Stimulated activated CD8-positive, alpha-beta memory T cell treated with anti-CD3 and anti-CD28 coated beads, Interleukin-7, amount 100 ng/mL, for 48 hours (primary cell): ENCODE results near the gene FLVCR2.
"Not testable (repeated sequence)": the region's sequence is repeated elsewhere in the genome, so short reads cannot be mapped to it uniquely, and the experiment has no call there.

Experiments
- DNase-seq, 2 donors: peaks; one replicate each; pipeline ENCODE4 v3.0.0-alpha.2; 2020; ENCODE audit warnings: low read depth in 1 of 2; ENCODE audit errors: extremely low read depth in 1 of 2

Gene FLVCR2

DNA sequence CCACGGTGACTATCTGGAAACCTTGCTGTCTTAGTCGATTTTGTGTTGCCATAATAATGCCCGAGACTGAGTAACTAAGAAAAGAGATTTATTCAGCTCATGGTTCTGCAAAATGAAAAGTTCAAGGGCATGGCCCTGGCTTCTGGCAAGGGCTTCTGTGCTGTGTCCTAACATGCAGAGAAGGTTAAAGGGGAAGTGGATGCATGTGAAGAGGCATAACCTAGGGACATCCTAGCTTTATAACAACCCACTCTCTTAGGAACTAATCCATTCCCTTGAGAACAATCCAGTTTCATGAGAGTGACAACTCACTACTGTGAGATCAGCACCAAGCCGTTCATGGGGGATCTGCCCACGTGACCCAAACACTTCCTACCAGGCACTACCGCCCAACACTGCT is 11.5 kb downstream of the FLVCR2 start:
- DNase-seq = no peak

DNA sequence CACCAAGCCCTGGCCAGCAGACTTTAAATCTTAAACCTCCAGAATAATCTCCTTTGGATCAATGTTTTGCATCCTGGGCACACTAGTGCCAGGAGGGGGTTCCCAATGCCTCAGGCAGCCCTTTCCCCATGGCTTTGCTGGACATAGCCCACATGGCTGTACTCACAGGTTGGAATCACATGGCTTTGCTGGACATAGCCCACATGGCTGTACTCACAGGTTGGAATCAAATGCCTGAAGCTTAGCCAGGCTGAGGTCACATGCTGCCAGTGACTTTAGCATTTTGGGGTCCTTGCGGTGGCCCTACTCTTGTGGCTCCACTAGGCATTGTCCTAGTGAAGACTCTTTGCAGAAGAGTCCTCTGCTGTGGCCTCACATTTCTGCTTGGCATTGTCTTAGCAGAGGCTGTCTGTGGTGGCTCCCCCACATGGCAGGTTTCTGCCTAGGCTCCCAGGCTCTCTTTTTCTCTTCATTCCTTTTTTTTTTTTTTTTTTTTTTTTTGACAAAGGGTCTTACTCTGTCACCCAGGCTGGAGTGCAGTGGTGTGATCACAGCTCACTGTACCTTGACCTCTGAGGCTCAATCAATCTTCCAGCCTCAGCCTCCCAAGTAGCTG is 13.0 kb downstream of the FLVCR2 start:
- no peak for DNase-seq

- no peak for DNase-seq
Observed at GRCh38 chr14:75591987-75592575, 13.7 kb downstream of the FLVCR2 start.

DNA sequence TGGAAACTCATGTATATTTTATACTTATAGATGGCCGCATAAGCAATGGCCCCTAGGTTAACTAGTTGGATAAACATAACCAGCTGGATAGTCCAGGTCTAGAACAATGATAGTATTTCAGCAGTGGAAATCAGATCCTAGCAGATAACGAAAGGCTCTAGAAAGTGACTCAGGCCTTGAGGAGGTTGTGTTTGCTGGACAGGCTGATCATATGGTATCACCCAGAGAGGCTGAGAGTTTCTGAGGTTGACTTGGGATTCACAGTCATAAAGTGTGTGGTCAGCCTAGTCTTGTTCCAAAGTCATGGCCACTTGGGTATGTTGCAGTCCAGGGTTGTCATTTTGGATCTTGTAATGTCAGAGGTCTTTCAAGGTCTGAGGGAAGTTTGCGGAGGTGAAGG is 16.8 kb downstream of the FLVCR2 start:
- DNase-seq = no peak

- no peak for DNase-seq
Observed at GRCh38 chr14:75597149-75597548, 18.7 kb downstream of the FLVCR2 start.

GRCh38 chr14:75600100-75600499 is 21.7 kb downstream of the FLVCR2 start:
- not testable (repeated sequence) for DNase-seq

DNA sequence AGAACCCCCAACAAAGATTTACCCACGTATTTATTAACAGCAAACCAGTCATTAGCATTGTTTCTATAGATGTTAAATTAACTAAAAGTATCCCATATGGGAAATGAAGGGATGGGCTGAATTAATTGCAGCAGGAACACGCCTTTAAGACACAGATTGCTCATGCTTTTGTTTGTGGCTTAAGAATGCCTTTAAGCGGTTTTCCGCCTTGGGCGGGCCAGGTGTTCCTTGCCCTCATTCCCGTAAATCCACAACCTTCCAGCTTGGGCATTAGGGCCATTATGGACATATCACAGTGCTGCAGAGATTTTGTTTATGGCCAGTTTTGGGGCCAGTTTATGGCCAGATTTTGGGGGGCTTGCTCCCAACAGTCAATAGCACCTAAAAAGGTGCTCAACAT is 22.6 kb downstream of the FLVCR2 start:
- not testable (repeated sequence) for DNase-seq

- no peak for DNase-seq
Observed at GRCh38 chr14:75602503-75602902, 24.1 kb downstream of the FLVCR2 start.

DNA sequence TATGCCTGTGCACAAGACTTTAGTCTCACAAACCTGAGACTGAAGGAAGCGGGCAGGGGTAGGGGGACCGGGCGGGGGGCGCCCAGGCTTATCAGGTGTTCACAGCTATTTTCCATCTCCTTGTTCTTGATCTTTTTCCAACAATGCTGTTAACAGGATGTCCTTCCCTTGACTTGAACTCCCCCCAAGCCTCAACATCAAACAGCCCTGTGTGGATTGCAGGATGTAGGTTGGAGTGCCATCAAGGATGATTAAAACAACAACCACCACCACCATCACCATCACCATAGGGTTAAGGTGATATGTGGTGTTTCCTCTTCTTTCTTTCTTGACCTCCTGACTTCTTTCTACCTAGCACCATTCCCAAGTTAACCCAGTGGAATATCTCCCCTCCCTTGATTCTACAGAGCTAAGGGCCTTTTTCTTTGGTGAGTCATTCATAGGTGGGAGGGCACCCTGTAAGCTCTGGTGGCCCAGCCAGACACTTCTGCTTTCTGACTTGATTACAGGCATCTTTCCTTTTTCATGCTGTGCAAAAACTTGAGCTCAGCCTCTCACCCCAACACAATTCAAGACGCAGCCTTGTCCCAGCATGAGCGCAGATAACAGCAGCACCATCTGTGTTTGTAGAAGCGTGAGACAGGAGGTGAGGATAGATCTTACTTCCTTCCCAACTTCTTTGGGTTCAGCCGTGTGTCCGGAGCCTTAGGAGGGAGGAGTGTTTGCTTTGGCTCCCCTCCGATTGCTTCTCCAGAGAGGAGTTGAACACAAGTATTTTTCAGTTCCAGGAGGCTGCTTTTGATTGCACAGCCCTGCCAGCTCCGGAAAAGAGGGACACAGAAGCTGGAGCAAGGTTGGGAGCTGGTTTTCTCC is 26.8 kb downstream of the FLVCR2 start:
- no peak for DNase-seq

GRCh38 chr14:75605916-75606315 is 27.5 kb downstream of the FLVCR2 start:
- no peak for DNase-seq

GRCh38 chr14:75607044-75607443 is 28.6 kb downstream of the FLVCR2 start:
- DNase-seq = no peak

- DNase-seq = no peak
Observed at GRCh38 chr14:75607842-75608640, 29.6 kb downstream of the FLVCR2 start.

- DNase-seq = no peak
Observed at GRCh38 chr14:75609116-75609515, 30.7 kb downstream of the FLVCR2 start.

DNA sequence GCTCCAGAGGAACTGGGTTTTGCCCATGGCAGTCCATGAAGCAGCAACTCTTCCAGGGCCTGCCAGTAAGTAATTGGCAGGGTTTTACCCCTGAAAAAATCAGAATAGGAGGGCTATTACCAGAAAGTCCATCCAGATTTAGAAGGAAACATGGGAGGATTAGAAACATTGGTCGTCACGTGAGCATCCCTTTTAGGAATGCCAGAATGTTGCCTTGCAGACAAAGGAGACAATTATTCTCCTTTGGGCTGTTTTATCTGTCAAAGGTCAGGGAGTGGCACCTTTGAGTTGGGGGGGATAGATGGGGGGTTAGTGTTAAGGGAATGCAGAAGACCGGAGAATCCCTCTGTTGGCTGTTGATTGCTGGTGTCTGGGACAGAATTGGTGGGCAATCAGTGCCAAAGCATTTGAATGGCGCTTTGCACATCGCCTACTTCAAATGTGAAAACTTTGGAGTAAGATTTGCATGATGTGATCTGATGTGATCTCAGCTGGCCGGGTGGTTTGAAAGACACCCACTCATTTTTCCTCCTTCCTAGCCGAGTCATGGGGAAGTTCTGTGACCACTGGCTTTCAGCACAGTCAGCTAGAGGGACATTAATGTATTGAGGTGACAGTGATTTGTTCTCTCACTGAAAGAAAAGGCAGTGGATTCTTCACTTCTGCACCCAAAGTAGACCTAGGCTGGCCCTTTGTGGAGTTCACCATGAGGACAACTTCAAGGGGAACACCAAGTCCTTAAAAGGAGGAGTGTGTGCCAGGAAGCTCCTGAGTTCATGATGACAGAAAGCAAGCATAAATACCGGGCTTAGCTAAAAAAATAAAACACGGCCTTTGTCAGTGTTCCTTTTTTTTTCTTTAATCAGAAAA is 31.4 kb downstream of the FLVCR2 start:
- DNase-seq = no peak

- no peak for DNase-seq
Observed at GRCh38 chr14:75610834-75611233, 32.4 kb downstream of the FLVCR2 start.

GRCh38 chr14:75612157-75612556 is 33.7 kb downstream of the FLVCR2 start:
- no peak for DNase-seq

GRCh38 chr14:75614179-75614578 is 35.8 kb downstream of the FLVCR2 start:
- DNase-seq = no peak

DNA sequence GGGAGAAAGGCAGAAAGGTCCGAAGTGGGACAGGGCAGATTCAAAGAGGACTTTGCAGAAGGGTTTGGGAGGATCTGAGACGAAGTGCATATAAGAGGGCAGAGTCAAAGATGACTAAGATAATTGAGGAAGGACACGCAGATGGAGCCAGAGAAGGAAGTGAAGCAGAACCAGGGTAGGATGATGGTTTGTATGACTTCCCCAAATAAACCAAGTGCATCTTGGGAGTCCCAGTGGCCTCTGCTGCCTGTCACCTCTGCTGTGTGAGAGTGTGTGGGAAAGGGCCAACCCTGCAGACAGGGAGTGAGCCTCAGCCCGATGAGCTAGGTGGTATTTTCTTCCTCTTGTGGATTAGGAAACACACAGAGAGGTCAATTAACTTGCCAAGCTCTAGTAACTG is 36.8 kb downstream of the FLVCR2 start:
- no peak for DNase-seq

GRCh38 chr14:75619548-75619947 is 41.1 kb downstream of the FLVCR2 start:
- no peak for DNase-seq

- DNase-seq = no peak
Observed at GRCh38 chr14:75625034-75625433, 46.6 kb downstream of the FLVCR2 start.
